GM23248 (cell line): Measurements from ENCODE around the gene TRMT1. TPM values are rescaled to one million over a fixed set of nuclear protein-coding genes. Genes with fewer than 3 reads are reported as not detected.

Experiments used
- DNase-seq: peaks from one replicate; pipeline ENCODE4 v3.0.0-alpha.2; 2015
- H2AFZ ChIP-seq: fragments of 200-600 bp; sonication (generic); 2 replicates; pipeline ENCODE4 v1.6.1; 2016; ENCODE audit warnings: antibody characterized with exemption
- H3F3A ChIP-seq: fragments of 200-600 bp; sonication (generic); 2 replicates; pipeline ENCODE4 v1.6.1; 2016; ENCODE audit warnings: mild to moderate bottlenecking, antibody characterized with exemption, mixed run types; ENCODE audit not compliant: insufficient read depth
- H3K27ac ChIP-seq: fragments of 200-600 bp; sonication (generic); 2 replicates; pipeline ENCODE4 v1.5.1; 2016; ENCODE audit warnings: mild to moderate bottlenecking
- H3K27me3 ChIP-seq: fragments of 200-600 bp; sonication (generic); replicated peaks from 2 replicates; pipeline ENCODE4 v1.6.1; 2016; ENCODE audit warnings: mild to moderate bottlenecking; ENCODE audit not compliant: insufficient read depth
- H3K36me3 ChIP-seq: fragments of 200-600 bp; sonication (generic); 2 replicates; pipeline ENCODE4 v1.6.1; 2016; ENCODE audit warnings: low read depth, mild to moderate bottlenecking
- H3K4me1 ChIP-seq: fragments of 200-600 bp; sonication (generic); 2 replicates; pipeline ENCODE4 v1.6.1; 2016; ENCODE audit warnings: mild to moderate bottlenecking; ENCODE audit not compliant: insufficient read depth
- H3K4me2 ChIP-seq: fragments of 200-600 bp; sonication (generic); one replicate; pipeline ENCODE4 v1.6.1; 2016; ENCODE audit warnings: mild to moderate bottlenecking; ENCODE audit not compliant: unreplicated experiment
- H3K4me3 ChIP-seq: fragments of 200-600 bp; sonication (generic); 2 replicates; pipeline ENCODE4 v1.5.1; 2016; ENCODE audit warnings: mild to moderate bottlenecking
- H3K79me2 ChIP-seq: fragments of 200-600 bp; sonication (generic); 2 replicates; pipeline ENCODE4 v1.6.1; 2016; ENCODE audit warnings: mild to moderate bottlenecking; ENCODE audit not compliant: insufficient read depth
- H3K9ac ChIP-seq: fragments of 200-600 bp; sonication (generic); 2 replicates; pipeline ENCODE4 v1.6.1; 2016; ENCODE audit warnings: mild to moderate bottlenecking
- H3K9me2 ChIP-seq: fragments of 200-600 bp; sonication (generic); 2 replicates; pipeline ENCODE4 v1.6.1; 2016; ENCODE audit warnings: mixed run types, mild to moderate bottlenecking, moderate library complexity; ENCODE audit not compliant: insufficient read depth
- H3K9me3 ChIP-seq: fragments of 200-600 bp; sonication (generic); one replicate; pipeline ENCODE4 v1.6.1; 2017; ENCODE audit warnings: low read depth
- H4K20me1 ChIP-seq: fragments of 200-600 bp; sonication (generic); 2 replicates; pipeline ENCODE4 v1.6.0; 2016; ENCODE audit not compliant: insufficient read depth
- EZH2 ChIP-seq: fragments of 200-600 bp; sonication (generic); IDR thresholded peaks from 2 replicates; pipeline ENCODE4 v1.6.1; 2018; ENCODE audit warnings: antibody characterized with exemption, mild to moderate bottlenecking; ENCODE audit not compliant: insufficient read depth, poor library complexity, severe bottlenecking
- EZH2phosphoT487 ChIP-seq: fragments of 200-600 bp; sonication (generic); IDR thresholded peaks from 2 replicates; pipeline ENCODE4 v1.6.1; 2018; ENCODE audit warnings: antibody characterized with exemption, moderate library complexity, mild to moderate bottlenecking, low read depth; ENCODE audit not compliant: insufficient read depth
- WGBS, 2 experiments: methylation state at CpG; one replicate each; pipeline ENCODE4 v1.1.6; 2015 to 2017; ENCODE audit warnings: low lambda C conversion rate in 2 of 2, low coverage in 1 of 2; ENCODE audit errors: missing lambda C conversion rate in 2 of 2; 5-methylcytosine and 5-hydroxymethylcytosine counted together
- in situ Hi-C: fragments of 300-500 bp; cut with MboI; formaldehyde crosslinking; loops from 2 replicates; pipeline ENCODE4 v1.15.0; 2020
- polyA plus RNA-seq: library from polyadenylated mRNA; unstranded; fragments of >200 nt; fragmentation: Nextera tagmentation; extraction: Ambion mirVana; gene quantifications from 2 replicates; pipeline ENCODE4 v1.2.1, GENCODE V29; 2016
- total RNA-seq: library from RNA; depleted of rRNA; stranded (reverse); fragments of >200 nt; shearing (Covaris generic); gene quantifications from 2 replicates; pipeline ENCODE4 v1.2.3, GENCODE V29; 2014

The TRMT1 gene
- total and polyA plus RNA-seq, 2 experiments from 2014 or later, result 30.4 to 31.8 TPM

DNA sequence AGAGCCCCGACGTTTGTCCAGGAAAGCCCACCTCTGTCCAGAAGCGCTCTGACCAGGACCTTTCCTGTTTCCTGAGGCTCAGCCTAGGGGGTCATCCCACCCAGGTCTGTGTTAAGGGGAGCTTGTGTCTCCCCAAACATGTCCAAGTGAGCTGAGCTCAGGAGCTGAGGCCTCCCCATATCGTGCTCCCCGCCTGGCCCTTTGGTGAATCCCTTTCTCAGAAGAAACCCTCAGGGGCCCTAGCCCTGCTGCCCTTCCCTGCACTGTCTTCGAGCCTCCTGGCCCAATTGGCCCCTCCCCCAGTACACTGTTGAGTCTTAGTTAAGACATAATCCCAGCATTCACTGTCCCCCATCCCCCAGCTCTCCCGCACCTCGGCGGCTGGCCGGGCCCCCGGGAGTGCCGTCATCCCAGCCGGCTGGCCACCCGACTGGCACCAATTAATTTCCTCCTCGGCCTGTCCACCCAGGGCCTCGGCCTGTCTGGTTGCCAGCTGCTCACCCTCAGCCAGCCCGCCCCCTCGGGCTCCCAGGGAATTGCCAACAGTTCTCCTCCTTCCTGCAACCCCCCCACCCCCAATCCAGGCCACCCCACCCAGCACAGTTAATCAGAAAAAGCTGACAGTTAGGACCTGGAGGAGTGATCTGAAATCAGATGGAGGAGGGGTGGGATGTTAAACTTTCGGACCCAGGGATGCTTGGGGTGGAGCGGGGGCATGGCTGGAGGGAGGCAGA lies 47.2 kb upstream of the TRMT1 start:
- Histone ChIP-seq H3K4me2 (peak overlapping the region; percentile 81), H3K9me3 (no peaks in the 10 kb centered on the region), H3K9me2 (no peaks in the 10 kb centered on the region), H3K27me3 (no peaks in the 10 kb centered on the region), H3K79me2 (peaks cover 7% of the 10 kb centered on the region; the same call in 1 of the 2 replicates), H3K27ac (peak overlapping the region; percentile 91), H3K9ac (peak overlapping the region; percentile 80), H2AFZ (peak overlapping the region; percentile 60), H3K4me1 (peaks cover 66% of the 10 kb centered on the region), H3K4me3 (peak overlapping the region; percentile 60), H4K20me1 (no peaks in the 10 kb centered on the region), H3K36me3 (no peaks in the 10 kb centered on the region), H3F3A (peaks cover 53% of the 10 kb centered on the region)
- 1 to 2% methylated on average over 20 of the region's 20 CpGs for WGBS, 2 experiments
- TF ChIP-seq EZH2 (no peak), EZH2phosphoT487 (no peak)
- in situ Hi-C loops, result no loop called here
- peak; percentile 95 for DNase-seq

DNA sequence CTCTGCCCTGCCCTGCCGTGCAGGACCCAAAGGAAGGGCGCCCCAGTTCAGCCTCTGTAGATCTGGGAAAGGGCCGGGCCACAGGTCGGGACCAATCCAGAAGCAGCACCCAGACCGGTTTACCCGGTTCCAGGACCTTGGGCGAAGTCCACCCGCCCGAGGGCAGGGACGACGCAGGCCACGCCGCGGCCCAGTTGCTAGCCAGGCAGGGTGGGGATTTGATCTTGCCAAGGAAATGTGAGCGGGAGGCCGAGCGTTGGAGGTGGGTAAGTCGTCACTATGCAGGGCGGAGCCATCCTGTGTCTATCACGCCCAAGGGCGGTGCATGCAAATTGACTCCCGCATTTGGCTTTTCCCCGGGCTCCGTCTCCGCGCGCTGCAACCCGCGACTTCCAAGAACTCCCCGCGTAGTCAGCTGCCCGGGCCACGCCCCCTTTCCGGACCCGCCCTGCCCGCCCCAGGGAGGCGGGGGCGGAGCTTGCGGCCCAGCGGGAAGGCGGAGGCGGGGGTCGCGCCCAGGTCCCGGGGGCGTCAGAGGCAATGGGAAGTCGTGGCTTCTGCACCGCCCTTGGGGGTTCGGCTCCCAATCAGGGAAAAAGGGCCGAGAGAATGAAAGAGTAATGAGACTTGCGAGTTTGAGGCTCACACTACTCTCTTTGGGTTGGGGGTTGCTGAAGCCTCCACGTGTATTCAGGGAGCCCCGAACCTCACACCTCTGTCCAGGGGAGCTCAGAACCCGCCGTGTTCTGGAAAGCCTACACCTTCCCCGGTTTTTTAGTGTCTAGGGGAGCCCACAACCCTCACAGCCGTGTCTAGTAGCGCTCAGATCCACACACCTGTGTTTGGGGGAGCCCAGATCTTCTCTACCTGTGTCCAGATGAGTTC lies 46.4 kb upstream of the TRMT1 start:
- 2 to 5% methylated on average over 36 to 58 of the region's 58 CpGs for WGBS, 2 experiments
- DNase-seq, result peak; percentile 99
- Histone ChIP-seq H3K27me3 (no peaks in the 10 kb centered on the region), H3K4me2 (peak overlapping the region; percentile 81), H3K36me3 (no peaks in the 10 kb centered on the region), H3K9me2 (no peaks in the 10 kb centered on the region), H3F3A (peaks cover 47% of the 10 kb centered on the region), H3K79me2 (peaks cover 7% of the 10 kb centered on the region; the same call in 1 of the 2 replicates), H3K27ac (peak overlapping the region; percentile 91), H3K9me3 (no peaks in the 10 kb centered on the region), H4K20me1 (no peaks in the 10 kb centered on the region), H3K4me3 (peak overlapping the region; percentile 60), H3K4me1 (peaks cover 57% of the 10 kb centered on the region), H3K9ac (peak overlapping the region; percentile 80), H2AFZ (peak overlapping the region; percentile 87)
- in situ Hi-C loops, result no loop called here
- TF ChIP-seq EZH2 (no peak), EZH2phosphoT487 (no peak)

DNA sequence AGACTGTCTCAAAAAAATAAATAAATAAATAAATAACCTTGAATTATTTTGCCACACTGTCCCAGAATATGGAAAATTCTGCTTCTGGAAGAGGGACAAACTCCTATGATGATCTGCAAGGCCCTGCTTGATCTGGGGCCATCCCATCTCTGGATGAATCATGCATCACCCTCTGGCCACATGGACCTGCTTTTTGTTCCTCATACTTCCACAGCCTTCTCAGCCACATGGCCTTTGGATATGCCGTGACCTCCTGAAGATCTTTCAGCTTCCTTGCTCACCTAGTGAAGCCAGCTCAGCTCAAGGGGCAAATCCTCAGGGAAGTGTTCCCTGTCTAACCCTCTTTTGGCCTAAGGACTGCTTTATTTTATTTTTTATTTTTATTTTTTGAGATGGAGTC lies 44.0 kb upstream of the TRMT1 start:
- H3K9ac ChIP-seq, result peak overlapping the region; percentile 58
- peak overlapping the region; percentile 66 for H2AFZ ChIP-seq
- no peaks in the 10 kb centered on the region for H3K9me2 ChIP-seq
- 0 to 12% methylated on average over 1 of the region's 1 CpG for WGBS, 2 experiments
- in situ Hi-C loops, result no loop called here
- peaks cover 51% of the 10 kb centered on the region for H3K4me1 ChIP-seq
- H3K4me3 ChIP-seq, result no peak overlapping the region
- peaks cover 50% of the 10 kb centered on the region for H3F3A ChIP-seq
- peak; percentile 83 for DNase-seq
- TF ChIP-seq EZH2phosphoT487, result no peak
- TF ChIP-seq EZH2, result no peak
- peak overlapping the region; percentile 82 for H3K27ac ChIP-seq
- H3K36me3 ChIP-seq, result no peaks in the 10 kb centered on the region
- no peaks in the 10 kb centered on the region for H3K9me3 ChIP-seq
- no peaks in the 10 kb centered on the region for H4K20me1 ChIP-seq
- H3K27me3 ChIP-seq, result no peaks in the 10 kb centered on the region
- H3K4me2 ChIP-seq, result peak overlapping the region; percentile 32
- peaks cover 7% of the 10 kb centered on the region; the same call in 1 of the 2 replicates for H3K79me2 ChIP-seq

GRCh38 chr19:13159713-13160112 lies 43.2 kb upstream of the TRMT1 start:
- TF ChIP-seq EZH2 (no peak), EZH2phosphoT487 (no peak)
- WGBS, 2 experiments, result 95 to 97% methylated on average over 3 of the region's 3 CpGs
- no peaks in the 10 kb centered on the region for H4K20me1 ChIP-seq
- DNase-seq, result no peak
- no peak overlapping the region for H3K4me2 ChIP-seq
- H3K4me1 ChIP-seq, result peaks cover 46% of the 10 kb centered on the region
- no peak overlapping the region for H3K4me3 ChIP-seq
- H3K36me3 ChIP-seq, result no peaks in the 10 kb centered on the region
- H3K27ac ChIP-seq, result no peak overlapping the region
- H3K9me2 ChIP-seq, result no peaks in the 10 kb centered on the region
- H3F3A ChIP-seq, result peaks cover 49% of the 10 kb centered on the region
- H3K79me2 ChIP-seq, result peaks cover 13% of the 10 kb centered on the region
- H3K9ac ChIP-seq, result no peak overlapping the region
- H2AFZ ChIP-seq, result no peak overlapping the region
- H3K9me3 ChIP-seq, result no peaks in the 10 kb centered on the region
- in situ Hi-C loops, result no loop called here
- no peaks in the 10 kb centered on the region for H3K27me3 ChIP-seq
